NT2/D1 (cell line): Measurements from ENCODE around the gene HCN3.
A peak's percentile ranks its signal among the peaks of the same experiment; 100 is the strongest.

Experiments used
- DNase-seq: peaks from one replicate; pipeline ENCODE4 v3.0.0-alpha.2; 2011; ENCODE audit warnings: low read depth, low spot score
- H3K27me3 ChIP-seq: 2 replicates; pipeline ENCODE4 v1.6.0; 2011; ENCODE audit warnings: mild to moderate bottlenecking; ENCODE audit not compliant: insufficient read length, insufficient read depth
- H3K36me3 ChIP-seq: 2 replicates; pipeline ENCODE4 v1.6.1; 2011; ENCODE audit warnings: mild to moderate bottlenecking, low read length, mixed read lengths; ENCODE audit not compliant: insufficient read depth, insufficient read length
- H3K4me1 ChIP-seq: 2 replicates; pipeline ENCODE4 v1.5.1; 2011; ENCODE audit not compliant: insufficient read depth, insufficient read length
- H3K4me3 ChIP-seq: 2 replicates; pipeline ENCODE4 v1.5.1; 2011; ENCODE audit warnings: low read depth; ENCODE audit not compliant: insufficient read length
- H3K9ac ChIP-seq: 2 replicates; pipeline ENCODE4 v1.6.0; 2011; ENCODE audit warnings: low read depth; ENCODE audit not compliant: insufficient read length
- H3K9me3 ChIP-seq: 2 replicates; pipeline ENCODE4 v1.5.1; 2011; ENCODE audit warnings: mild to moderate bottlenecking, low read length; ENCODE audit not compliant: insufficient read depth
- SUZ12 ChIP-seq: IDR thresholded peaks from 2 replicates; pipeline ENCODE4 v1.6.1; 2011; ENCODE audit not compliant: insufficient read length, insufficient read depth; ENCODE audit errors: extremely low read depth
- YY1 ChIP-seq: IDR thresholded peaks from 2 replicates; pipeline ENCODE4 v1.6.1; 2011; ENCODE audit not compliant: insufficient read length, insufficient read depth
- ZNF274 ChIP-seq: IDR thresholded peaks from 2 replicates; pipeline ENCODE4 v1.6.1; 2011; ENCODE audit warnings: mild to moderate bottlenecking, low read depth, low read length

Gene HCN3

GRCh38 chr1:155293086-155293749 lies 16.0 kb downstream of the HCN3 start:
- TF ChIP-seq ZNF274 (no peak), YY1 (no peak), SUZ12 (no peak)
- DNase-seq, result no peak
- H3K27me3 ChIP-seq, result peaks cover 41% of the 10 kb centered on the region
- peaks cover 2% of the 10 kb centered on the region for H3K36me3 ChIP-seq
- H3K4me1 ChIP-seq, result peaks cover 9% of the 10 kb centered on the region
- H3K9ac ChIP-seq, result no peak overlapping the region
- no peak overlapping the region for H3K4me3 ChIP-seq
- H3K9me3 ChIP-seq, result no peaks in the 10 kb centered on the region

DNA sequence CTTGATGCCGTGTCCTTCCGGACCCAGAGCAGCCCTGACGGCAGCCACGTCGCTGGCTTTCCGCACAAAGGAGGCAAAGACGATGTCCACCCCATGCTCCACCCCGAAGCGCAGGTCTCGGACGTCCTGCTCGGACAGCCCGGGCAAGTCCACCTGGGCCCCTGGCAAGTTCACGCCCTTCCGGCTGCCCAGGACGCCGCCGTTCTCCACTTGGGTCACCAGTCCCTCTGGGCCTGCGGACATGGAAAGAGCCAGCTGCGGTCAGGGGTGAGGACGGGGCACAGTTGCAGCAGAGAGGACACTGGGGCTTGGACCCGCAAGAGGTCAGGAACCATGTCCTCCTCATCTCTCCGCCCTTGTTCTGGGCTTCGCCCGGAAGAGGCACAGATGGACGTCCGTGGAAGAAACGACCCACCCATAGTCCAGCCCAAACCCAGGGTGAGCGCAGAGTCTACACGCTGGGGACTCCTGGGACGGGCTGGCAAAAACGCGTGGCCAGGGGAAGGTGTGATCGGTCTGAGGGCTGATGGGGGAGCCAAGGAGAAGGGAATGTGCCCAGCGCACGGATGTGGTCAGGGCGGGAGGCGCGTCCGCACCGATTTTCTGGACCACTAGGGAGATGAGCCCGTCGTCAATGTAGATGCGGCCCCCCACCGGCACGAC lies 17.4 kb downstream of the HCN3 start:
- TF ChIP-seq YY1 (no peak), ZNF274 (no peak), SUZ12 (no peak)
- H3K4me3 ChIP-seq, result peak overlapping the region; percentile 66

GRCh38 chr1:155295183-155295941 lies 18.1 kb downstream of the HCN3 start:
- peaks cover 41% of the 10 kb centered on the region for H3K27me3 ChIP-seq
- no peaks in the 10 kb centered on the region for H3K36me3 ChIP-seq
- H3K4me1 ChIP-seq, result peaks cover 9% of the 10 kb centered on the region
- no peak for DNase-seq
- TF ChIP-seq YY1 (no peak), SUZ12 (peak; percentile 76), ZNF274 (no peak)
- H3K4me3 ChIP-seq, result peak overlapping the region; percentile 66
- no peaks in the 10 kb centered on the region for H3K9me3 ChIP-seq
- H3K9ac ChIP-seq, result peak overlapping the region; percentile 76

More for the DNA sequence above, 17.4 kb downstream of the HCN3 start:
- Histone ChIP-seq H3K9me3 (no peaks in the 10 kb centered on the region), H3K4me1 (peaks cover 9% of the 10 kb centered on the region), H3K27me3 (peaks cover 41% of the 10 kb centered on the region), H3K36me3 (no peaks in the 10 kb centered on the region), H3K9ac (peak overlapping the region; percentile 76)
- no peak for DNase-seq

- H3K36me3 ChIP-seq, result no peaks in the 10 kb centered on the region
- no peaks in the 10 kb centered on the region for H3K9me3 ChIP-seq
- no peak for DNase-seq
- peak overlapping the region; percentile 66 for H3K4me3 ChIP-seq
- TF ChIP-seq SUZ12 (no peak), ZNF274 (no peak), YY1 (no peak)
- peaks cover 41% of the 10 kb centered on the region for H3K27me3 ChIP-seq
- H3K9ac ChIP-seq, result peak overlapping the region; percentile 76
- H3K4me1 ChIP-seq, result peaks cover 9% of the 10 kb centered on the region
These were observed 18.6 kb downstream of the HCN3 start for GRCh38 chr1:155295942-155296267.

GRCh38 chr1:155296661-155297060 lies 19.4 kb downstream of the HCN3 start:
- Histone ChIP-seq H3K9me3 (no peaks in the 10 kb centered on the region), H3K4me3 (no peak overlapping the region), H3K36me3 (no peaks in the 10 kb centered on the region), H3K27me3 (peaks cover 41% of the 10 kb centered on the region), H3K4me1 (peaks cover 10% of the 10 kb centered on the region), H3K9ac (no peak overlapping the region)
- no peak for DNase-seq
- no peak for TF ChIP-seq SUZ12
- TF ChIP-seq YY1, result no peak
- TF ChIP-seq ZNF274, result no peak

- H3K9ac ChIP-seq, result no peak overlapping the region
- H3K4me1 ChIP-seq, result peaks cover 11% of the 10 kb centered on the region
- H3K36me3 ChIP-seq, result no peaks in the 10 kb centered on the region
- DNase-seq, result no peak
- peaks cover 41% of the 10 kb centered on the region for H3K27me3 ChIP-seq
- TF ChIP-seq SUZ12 (no peak), ZNF274 (no peak), YY1 (no peak)
- H3K4me3 ChIP-seq, result no peak overlapping the region
- no peaks in the 10 kb centered on the region for H3K9me3 ChIP-seq
These were observed 20.1 kb downstream of the HCN3 start for GRCh38 chr1:155297384-155297783.

DNA sequence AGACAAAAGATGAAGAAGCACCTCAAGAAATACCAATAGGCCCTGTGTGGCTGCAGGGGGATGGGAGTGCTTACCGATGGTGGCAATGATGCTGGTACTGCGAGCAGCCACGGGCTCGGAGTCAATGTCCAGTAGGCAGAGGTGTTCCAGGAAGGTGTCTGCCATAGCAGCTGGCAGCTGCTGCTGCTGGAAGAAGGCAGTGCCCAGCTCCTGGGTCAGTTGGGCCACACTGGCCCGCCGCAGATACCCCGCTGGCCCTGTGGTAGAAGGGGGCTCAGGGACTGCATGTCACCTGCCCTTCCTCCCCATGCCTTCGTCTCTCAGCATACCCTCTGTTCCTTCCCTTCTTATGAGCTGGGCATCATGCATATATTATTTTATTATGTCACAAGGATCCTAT lies 22.8 kb downstream of the HCN3 start:
- TF ChIP-seq SUZ12 (no peak), ZNF274 (no peak)
- Histone ChIP-seq H3K36me3 (no peaks in the 10 kb centered on the region), H3K9ac (no peak overlapping the region), H3K4me1 (peaks cover 7% of the 10 kb centered on the region), H3K4me3 (no peak overlapping the region), H3K27me3 (peaks cover 16% of the 10 kb centered on the region), H3K9me3 (no peaks in the 10 kb centered on the region)
- DNase-seq, result no peak
